ENCODE results near the gene CPNE4. TPM values are rescaled to one million over a fixed set of nuclear protein-coding genes. Genes with fewer than 3 reads are reported as not detected.

The CPNE4 gene
- total RNA-seq, 1 donor from 2014 or later, result 0.41 TPM

GRCh38 chr3:131725414-131725813 is 309.4 kb downstream of the CPNE4 start:
- H3K4me3 Mint-ChIP-seq (ENCODE audit: unreplicated experiment), result no peak overlapping the region
- TF ChIP-seq CTCF (IDR thresholded peaks at IDR 0.05; ENCODE audit: unreplicated experiment), result no peak
- no peaks in the 10 kb centered on the region for H3K36me3 Mint-ChIP-seq (ENCODE audit: low read depth, unreplicated experiment)
- H3K9me3 Mint-ChIP-seq (ENCODE audit: unreplicated experiment), result no peaks in the 10 kb centered on the region
- peaks cover 4% of the 10 kb centered on the region for H3K4me1 Mint-ChIP-seq (ENCODE audit: unreplicated experiment)
- H3K27me3 Mint-ChIP-seq (ENCODE audit: unreplicated experiment), result no peaks in the 10 kb centered on the region
- no peak for DNase-seq (ENCODE audit: low spot score)
- no peak overlapping the region for H3K27ac Mint-ChIP-seq (ENCODE audit: unreplicated experiment)

GRCh38 chr3:131723343-131723742 is 311.5 kb downstream of the CPNE4 start:
- TF ChIP-seq CTCF (IDR thresholded peaks at IDR 0.05; ENCODE audit: unreplicated experiment), result no peak
- Mint-ChIP-seq H3K27me3 (ENCODE audit: unreplicated experiment) (no peaks in the 10 kb centered on the region), H3K27ac (ENCODE audit: unreplicated experiment) (no peak overlapping the region), H3K4me1 (ENCODE audit: unreplicated experiment) (peaks cover 6% of the 10 kb centered on the region), H3K9me3 (ENCODE audit: unreplicated experiment) (no peaks in the 10 kb centered on the region), H3K36me3 (ENCODE audit: low read depth, unreplicated experiment) (no peaks in the 10 kb centered on the region), H3K4me3 (ENCODE audit: unreplicated experiment) (no peak overlapping the region)
- no peak for DNase-seq (ENCODE audit: low spot score)

GRCh38 chr3:131717493-131717892 is 317.3 kb downstream of the CPNE4 start:
- no peak overlapping the region for H3K4me3 Mint-ChIP-seq (ENCODE audit: unreplicated experiment)
- TF ChIP-seq CTCF (IDR thresholded peaks at IDR 0.05; ENCODE audit: unreplicated experiment), result no peak
- no peak for DNase-seq (ENCODE audit: low spot score)
- H3K36me3 Mint-ChIP-seq (ENCODE audit: low read depth, unreplicated experiment), result no peaks in the 10 kb centered on the region
- no peaks in the 10 kb centered on the region for H3K9me3 Mint-ChIP-seq (ENCODE audit: unreplicated experiment)
- peaks cover 1% of the 10 kb centered on the region for H3K27me3 Mint-ChIP-seq (ENCODE audit: unreplicated experiment)
- no peak overlapping the region for H3K27ac Mint-ChIP-seq (ENCODE audit: unreplicated experiment)
- H3K4me1 Mint-ChIP-seq (ENCODE audit: unreplicated experiment), result peaks cover 10% of the 10 kb centered on the region

GRCh38 chr3:131716943-131717342 is 317.9 kb downstream of the CPNE4 start:
- Mint-ChIP-seq H3K9me3 (ENCODE audit: unreplicated experiment) (no peaks in the 10 kb centered on the region), H3K36me3 (ENCODE audit: low read depth, unreplicated experiment) (no peaks in the 10 kb centered on the region), H3K27ac (ENCODE audit: unreplicated experiment) (no peak overlapping the region), H3K4me1 (ENCODE audit: unreplicated experiment) (peaks cover 10% of the 10 kb centered on the region), H3K4me3 (ENCODE audit: unreplicated experiment) (no peak overlapping the region), H3K27me3 (ENCODE audit: unreplicated experiment) (peaks cover 1% of the 10 kb centered on the region)
- no peak for TF ChIP-seq CTCF (IDR thresholded peaks at IDR 0.05; ENCODE audit: unreplicated experiment)
- no peak for DNase-seq (ENCODE audit: low spot score)

- no peak for DNase-seq (ENCODE audit: low spot score)
- H3K27me3 Mint-ChIP-seq (ENCODE audit: unreplicated experiment), result peaks cover 1% of the 10 kb centered on the region
- no peak overlapping the region for H3K4me3 Mint-ChIP-seq (ENCODE audit: unreplicated experiment)
- H3K36me3 Mint-ChIP-seq (ENCODE audit: low read depth, unreplicated experiment), result no peaks in the 10 kb centered on the region
- no peak overlapping the region for H3K27ac Mint-ChIP-seq (ENCODE audit: unreplicated experiment)
- TF ChIP-seq CTCF (IDR thresholded peaks at IDR 0.05; ENCODE audit: unreplicated experiment), result no peak
- no peaks in the 10 kb centered on the region for H3K9me3 Mint-ChIP-seq (ENCODE audit: unreplicated experiment)
- H3K4me1 Mint-ChIP-seq (ENCODE audit: unreplicated experiment), result peaks cover 10% of the 10 kb centered on the region
Observed at GRCh38 chr3:131716007-131716406, 318.8 kb downstream of the CPNE4 start.

Data from endothelial cell (in vitro differentiated cells).